Stimulated activated CD8-positive, alpha-beta memory T cell treated with anti-CD3 and anti-CD28 coated beads, Interleukin-15, amount 100 ng/mL, for 4 hours (primary cell): ENCODE measurements around the gene SMOC1.
"Not testable (repeated sequence)": the region's sequence is repeated elsewhere in the genome, so short reads cannot be mapped to it uniquely, and the experiment has no call there.

Experiments used
- DNase-seq, 2 donors: peaks; one replicate each; pipeline ENCODE4 v3.0.0-alpha.2; 2020; ENCODE audit warnings: low read depth in 2 of 2

The SMOC1 gene

DNA sequence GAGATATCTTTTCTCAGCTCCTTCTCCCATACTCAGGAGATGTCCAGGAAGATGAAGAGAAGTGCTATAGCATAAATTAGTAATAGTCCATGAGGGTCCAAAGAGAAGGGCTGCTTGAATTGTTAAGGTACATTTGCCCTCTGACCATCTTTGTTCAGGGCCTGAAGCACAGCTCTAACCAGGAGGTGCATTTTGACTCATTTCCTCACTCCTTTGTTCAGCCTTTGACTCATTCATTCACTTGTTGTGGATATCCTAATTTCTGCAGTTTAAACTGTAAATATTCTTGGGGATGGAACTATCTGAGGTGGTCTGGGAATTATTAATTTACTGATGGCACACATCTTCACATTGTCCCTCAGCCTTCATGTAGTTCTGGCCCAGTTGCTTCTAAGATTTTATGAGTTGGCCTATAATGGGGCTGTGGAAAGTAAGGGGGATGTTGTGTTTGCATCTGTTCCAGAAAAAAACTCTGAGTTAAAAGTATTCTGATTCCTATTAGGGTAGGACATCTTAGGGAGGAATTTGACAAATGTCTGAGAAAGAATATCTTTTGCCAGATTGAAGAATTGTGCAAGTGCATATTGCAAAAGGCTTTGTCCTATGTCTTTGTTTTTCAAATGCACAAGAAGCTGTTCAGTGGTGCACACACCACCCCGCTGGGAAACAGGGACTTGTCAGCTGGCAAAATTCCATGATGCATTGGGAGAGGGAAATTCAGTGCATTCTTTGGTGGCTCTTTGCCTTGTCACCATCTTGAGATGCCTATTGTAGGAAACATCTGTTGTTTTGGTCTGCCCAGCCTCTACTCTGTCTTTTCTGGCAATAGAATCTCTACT lies 22.1 kb downstream of the SMOC1 start:
- no peak for DNase-seq

DNA sequence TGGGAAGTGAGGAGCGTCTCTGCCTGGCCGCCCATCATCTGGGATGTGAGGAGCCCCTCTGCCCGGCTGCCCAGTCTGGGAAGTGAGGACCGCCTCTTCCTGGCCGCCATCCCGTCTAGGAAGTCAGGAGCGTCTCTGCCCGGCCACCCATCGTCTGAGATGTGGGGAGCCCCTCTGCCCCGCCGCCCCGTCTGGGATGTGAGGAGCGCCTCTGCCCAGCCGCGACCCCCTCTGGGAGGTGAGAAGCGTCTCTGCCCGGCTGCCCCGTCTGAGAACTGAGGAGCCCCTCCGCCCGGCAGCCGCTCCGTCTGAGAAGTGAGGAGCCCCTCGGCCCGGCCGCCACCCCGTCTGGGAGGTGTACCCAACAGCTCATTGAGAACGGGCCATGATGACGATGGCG lies 23.8 kb downstream of the SMOC1 start:
- not testable (repeated sequence) for DNase-seq

DNA sequence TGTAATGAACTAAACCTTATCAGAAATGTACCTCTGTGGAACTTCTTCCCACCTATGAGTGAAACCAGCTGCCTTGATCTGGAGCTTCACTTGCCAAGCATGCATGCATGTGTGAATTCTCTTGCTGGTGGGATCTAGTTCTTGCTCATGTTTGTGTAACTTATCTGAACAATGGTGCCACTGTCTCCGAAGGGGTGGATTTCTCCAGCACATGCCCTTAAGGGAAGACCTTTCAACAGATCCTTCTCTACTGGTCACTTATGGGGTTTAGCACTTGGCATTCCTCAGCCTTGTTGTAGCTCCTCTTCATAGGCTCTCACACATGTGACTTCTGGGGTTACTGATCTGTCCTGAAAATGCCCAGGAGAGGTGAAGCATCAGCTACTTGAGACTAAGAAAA lies 25.0 kb downstream of the SMOC1 start:
- DNase-seq = no peak

DNA sequence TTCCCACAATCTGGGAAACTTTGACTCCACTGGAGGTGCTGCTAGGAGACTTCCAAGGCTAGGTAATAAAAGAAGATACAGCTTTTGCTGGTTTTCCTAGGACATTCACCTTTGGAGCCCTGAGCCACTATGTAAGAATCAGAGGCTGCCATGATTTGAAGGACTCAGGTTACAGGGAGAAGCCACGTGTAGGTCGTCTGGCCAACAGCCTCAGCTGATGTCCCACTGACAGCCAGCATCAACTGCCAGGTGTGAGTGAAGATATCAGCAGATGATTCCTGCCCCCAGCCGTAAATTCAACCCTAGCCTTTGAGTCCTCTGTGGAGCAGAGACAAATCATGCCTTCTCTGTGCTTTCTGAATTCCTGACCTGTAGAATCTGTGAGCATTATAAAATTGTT lies 27.0 kb downstream of the SMOC1 start:
- no peak for DNase-seq

DNA sequence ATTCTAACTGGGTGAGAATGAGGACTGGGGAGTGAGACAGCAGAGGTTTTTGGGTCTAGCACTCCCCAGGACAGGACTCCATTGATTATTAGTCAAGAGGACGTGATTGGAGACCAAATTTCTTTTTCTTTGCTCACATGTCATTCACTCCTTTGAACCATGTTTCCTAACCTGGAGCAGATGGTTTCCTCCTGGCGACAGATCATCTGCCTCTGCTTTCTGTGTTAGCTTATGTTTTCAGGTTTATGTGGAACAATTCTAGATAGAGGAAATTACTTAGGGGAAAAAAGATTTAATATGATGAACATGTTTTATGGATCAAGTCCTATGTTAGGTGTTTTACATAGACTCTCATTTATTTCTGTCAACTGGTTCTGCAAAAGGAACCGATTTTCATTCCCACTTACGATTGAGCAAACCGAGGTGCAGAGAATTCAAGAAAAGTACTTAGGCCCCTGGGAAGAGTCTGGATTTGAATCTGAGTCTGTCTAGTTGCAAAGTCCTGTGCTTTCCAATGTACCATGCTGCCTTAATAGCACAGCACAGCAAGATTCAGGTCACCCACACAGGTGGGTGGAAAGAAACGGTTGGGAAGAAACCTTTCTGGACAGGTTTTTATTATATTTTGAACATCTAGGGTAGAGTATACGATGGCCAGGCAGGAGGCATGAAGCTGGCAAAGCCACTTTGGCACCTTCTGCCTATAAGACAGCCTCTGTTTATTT lies 30.8 kb downstream of the SMOC1 start:
- no peak for DNase-seq

DNA sequence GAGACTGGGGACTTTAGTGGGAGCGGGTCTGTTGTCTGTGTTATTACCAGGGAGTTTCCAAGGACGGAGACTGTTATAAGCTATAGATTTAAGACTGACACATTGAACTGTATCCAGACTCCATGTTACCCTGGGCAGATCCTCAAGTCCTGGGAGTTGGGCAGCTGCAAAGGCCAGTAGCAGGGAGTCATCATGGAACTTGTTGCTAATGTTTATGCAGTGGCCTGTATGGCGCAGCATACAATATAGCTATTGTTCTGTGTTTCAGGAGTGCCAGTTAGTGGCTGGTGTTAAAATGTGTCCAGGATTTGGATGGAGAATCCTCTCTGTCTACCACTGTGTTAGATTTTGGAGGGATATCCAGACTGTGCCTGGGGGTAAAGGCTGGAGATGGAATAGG lies 31.7 kb downstream of the SMOC1 start:
- DNase-seq = no peak

DNA sequence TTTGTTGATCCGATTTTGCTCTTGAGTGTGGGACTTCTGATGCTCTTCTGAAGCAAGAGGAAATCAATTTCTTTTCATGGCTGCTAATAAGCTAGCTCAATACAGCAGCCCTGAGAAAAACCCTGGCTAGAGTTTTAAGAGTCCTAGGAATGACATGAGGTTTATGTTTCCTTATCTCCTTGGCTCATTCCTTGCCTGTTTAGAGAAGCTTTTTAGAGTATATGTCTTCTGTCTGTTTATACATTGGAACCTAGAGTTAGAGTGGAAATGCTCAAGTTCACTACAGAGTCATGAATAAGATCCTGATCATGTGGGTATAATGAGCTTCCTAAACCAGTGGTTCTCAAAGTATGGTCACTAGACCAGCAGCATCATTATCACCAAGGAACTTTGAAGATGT lies 34.5 kb downstream of the SMOC1 start:
- DNase-seq = no peak

DNA sequence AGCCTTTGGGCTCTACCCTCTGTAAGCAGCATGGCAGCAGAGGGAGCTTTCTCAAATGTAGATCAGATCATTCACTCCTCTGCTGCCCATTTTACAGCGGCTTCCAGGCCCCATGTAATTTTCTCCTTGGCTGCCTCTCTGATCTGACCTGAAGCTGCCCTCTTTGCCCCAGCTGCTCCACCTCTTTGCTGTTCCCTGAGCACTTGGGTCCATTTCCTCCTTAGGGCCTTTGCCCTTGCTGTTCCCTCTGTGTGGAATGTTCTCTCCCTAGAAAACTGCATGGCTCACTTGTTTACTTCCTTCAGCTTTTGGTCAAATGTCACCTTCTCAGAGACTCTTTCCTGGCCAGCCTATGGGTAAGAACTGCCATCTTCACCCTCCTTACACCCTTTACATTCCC lies 37.2 kb downstream of the SMOC1 start:
- DNase-seq = no peak

DNA sequence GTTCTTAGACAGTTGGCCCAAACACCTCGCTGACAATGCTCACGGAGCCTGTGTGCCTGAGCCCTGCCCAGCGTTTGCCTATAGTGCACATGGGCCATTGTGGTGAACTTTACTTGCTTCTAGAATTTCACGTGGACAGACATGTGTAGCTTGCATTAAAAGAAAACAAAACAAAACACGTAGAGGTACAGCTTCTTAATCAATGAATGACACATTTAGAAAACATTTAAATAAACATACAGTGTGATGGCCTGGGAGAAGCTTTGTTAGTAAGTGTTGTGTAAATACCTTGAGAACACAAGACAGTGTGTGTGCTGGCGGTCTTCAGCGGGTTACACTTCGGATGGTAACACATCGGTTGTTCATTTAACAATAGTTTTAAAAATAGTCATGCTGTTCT lies 38.1 kb downstream of the SMOC1 start:
- no peak for DNase-seq

DNA sequence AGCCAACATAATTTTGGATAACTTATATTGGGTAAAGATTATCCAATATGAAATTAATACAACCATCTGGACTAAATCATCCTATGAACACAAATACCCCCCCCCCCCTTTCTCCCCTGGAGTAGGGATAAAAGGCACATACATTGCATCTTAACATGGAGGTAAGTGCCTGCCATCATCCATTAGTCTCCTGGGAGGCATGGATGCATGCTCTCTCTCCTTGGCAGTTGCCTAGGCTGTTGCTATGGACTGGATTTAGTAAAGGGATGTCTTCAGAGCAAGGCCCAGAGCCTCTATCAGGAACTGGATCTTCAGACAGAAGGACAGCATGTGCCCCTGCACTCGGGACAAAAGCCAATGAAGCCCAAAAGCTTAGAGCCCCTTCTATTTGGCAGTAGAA lies 40.6 kb downstream of the SMOC1 start:
- no peak for DNase-seq

DNA sequence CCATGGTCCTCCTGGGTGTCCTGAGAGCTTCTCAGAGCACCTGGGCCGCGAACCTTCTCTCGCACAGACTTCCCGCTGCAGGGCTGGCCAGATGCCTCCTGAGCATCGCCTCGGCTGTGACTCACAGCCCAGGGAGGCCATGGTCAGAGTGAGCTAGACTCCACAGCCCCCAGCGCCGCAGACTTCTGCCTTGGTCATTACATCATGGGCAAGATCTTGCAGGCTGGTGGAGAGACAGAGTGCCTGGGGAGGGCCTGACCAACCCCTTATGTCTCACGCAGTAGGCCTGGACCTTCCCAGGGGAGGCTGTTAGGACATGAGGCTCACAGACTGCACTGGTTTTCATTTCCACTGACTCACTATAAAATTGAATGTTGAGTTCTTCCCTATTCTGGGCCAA lies 41.8 kb downstream of the SMOC1 start:
- no peak for DNase-seq

DNA sequence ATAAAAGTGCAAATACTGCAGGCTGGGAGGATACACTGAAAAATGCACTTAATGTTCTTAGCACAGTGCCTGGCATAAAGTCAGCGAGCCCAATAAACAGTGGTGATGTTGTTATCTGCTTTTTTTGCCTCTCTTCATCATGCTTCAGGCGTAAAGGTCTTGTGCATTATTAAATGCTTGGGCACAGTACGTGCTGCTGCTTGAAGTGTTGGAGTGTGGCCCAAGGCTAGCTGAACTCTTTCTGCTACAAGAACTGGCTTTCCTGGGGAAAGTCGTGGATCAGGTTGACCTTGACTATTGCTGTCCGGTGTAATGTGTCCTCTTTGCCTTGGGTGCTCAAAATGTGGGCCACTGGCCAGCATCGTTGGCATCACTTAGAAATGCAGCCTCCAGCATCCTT lies 43.0 kb downstream of the SMOC1 start:
- no peak for DNase-seq

DNA sequence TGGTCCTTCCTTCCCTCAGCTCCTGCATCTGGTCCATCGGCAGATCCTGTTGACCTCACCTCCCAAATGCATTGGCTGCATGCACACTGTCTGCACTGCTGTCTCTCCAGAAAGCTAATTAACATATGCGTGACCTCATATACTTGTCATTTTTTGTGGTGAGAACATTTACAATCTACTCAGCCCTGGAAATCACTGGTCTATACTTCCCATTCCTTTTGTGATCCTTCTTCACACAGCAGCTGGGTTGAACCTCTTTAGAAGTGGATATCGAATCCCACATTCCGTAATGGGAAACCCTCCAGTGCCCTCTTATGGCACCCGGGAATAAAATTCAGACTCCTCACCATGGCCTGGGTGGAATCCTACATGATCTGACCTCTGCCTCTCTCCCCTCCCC lies 45.0 kb downstream of the SMOC1 start:
- DNase-seq = no peak

DNA sequence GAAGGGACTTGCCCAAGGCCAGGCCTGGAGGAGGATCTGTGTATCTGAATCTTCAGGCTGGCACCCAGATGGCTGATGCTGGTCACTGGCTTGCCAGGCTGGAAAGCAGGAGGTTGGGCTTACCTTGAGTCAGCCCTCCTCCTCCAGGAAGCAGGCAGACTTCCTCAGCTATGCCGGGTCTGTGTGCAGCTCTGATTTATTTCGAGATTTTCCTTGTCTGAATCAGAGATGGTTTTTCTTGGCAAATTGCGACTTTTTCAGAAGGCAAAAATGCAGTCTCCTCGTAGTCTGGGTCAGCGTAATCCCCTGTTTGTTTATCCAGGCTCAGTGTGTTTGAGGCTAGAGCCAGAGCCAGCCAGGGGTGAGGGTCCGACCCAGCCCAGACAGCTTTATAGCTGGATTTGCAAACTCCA lies 48.9 kb downstream of the SMOC1 start:
- DNase-seq = no peak

DNA sequence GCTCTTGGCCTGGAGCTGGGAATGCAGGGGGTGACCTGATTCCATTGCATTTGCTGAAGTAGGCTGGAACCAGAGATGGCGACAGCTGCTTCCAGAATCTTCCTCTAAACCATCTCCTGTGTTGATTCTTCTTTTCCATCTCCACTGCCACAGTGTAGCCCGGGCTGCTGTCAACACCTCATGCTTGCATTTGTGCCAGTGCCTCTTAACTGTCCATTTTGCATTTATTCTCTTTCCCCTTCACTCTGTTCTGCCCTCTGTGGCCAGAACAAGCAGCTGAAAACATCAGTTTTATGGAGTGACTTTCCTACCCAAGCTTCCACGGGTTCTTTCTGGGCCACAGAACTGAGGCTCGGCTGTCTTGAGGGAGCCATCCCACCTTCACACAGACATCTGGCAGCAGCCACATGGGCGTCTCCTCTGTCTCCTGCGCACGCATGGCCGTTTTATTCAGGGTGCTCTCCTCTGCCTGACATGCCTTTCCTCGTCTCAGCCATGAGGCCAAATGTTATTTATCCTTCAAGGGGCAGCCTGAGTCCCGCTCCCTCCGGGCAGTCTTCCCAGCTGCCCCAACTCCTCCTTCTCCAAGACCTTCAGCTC lies 51.7 kb downstream of the SMOC1 start:
- no peak for DNase-seq

DNA sequence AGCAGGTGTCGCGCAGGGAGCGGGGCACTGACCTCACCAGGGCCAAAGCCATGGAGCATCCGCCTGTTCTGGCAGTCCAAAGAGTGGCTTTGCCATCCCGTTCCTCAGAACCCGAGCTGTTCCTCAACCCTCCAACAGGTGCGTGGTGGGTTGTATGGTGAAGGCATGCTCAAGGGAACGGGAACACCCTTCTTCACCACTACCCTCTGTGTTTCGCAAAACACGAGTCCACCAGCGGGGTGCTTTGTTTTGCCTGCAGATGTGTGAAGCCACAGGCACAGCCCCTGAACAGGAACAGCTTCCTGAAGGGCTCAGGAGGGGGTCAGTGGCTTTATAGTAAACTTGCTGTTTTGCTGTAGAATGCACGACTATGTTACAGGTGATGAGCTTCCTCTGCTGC lies 52.7 kb downstream of the SMOC1 start:
- DNase-seq = no peak

DNA sequence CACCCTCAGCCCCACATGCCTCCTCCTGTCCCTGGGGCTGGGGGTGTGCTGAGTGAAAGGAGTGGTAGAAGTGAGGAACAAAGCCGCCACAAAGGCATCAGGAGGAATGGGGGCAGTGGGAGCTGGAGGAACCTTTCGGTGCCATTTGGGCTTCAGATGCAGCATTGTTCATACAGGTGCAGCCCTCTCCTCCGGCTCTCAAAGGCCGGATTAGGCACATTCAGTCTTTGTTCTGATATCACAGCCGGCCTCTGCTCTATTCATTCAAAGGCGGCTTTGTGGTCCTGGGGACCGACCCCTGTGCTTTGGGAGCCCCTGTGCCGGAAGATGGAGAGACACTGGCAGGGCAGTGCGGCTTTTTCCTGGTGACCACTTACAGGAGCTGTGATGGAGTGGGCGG lies 53.2 kb downstream of the SMOC1 start:
- DNase-seq = no peak

DNA sequence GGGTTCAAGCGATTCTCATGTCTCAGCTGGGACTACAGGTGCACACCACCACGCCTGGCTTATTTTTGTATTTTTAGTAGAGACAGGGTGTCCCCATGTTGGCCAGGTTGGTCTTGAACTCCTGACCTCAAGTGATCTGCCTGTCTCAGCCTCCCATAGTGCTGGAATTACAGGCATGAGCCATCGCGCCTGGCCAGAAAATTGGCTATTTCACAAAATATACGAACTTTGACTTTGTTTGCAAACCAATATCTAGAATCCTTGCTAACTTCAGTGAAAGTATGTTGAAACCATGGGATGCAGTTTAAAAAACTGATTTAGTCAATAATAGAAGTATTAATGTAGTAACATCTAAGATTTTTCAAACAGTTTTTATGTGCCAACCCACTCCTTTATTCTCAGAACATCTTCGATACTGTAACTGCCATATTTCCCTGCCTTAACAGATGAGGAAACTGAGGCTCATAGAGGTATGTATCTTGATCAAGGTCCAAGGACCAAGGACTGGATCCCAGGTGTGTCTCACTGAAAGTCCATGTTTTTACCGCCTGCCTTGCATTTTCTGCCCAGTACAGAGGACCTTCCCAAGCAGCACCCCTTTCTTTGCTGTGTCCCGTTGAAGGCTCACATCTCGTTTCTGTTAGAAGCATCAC lies 54.5 kb downstream of the SMOC1 start:
- no peak for DNase-seq

DNA sequence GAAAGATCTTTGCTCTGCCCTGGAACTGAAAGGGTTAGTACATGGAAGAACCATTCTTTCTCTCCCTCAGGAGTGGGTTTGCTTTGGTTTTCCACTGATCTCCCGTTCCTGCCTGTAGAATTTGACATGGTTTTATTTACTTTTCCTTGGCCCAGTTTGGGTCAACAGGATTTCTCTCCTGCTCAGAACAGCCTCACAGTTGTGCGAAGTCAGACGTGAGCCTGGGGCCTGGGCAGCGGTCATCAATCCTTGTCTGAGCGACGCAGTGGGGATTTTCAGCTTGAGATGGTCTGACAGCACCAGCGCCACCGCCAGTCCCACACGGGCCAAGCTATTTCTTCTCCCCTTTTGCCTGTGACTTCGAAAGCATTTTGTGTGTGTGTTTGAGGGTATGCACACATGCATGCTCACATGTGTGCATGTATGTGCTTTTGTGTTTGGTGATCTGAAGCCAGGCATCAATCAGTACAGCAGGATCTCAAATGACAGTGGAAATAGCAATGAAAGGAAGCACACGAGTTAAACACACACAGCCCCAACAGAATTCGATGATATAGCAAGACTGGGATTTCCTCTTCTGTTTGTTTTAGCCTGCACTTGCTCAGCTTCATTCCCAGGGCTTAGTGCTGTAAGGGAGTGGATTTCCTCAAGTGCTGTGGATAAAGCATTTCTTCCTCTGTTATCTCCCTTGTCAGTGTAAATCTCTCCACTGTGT lies 58.3 kb downstream of the SMOC1 start:
- no peak for DNase-seq

DNA sequence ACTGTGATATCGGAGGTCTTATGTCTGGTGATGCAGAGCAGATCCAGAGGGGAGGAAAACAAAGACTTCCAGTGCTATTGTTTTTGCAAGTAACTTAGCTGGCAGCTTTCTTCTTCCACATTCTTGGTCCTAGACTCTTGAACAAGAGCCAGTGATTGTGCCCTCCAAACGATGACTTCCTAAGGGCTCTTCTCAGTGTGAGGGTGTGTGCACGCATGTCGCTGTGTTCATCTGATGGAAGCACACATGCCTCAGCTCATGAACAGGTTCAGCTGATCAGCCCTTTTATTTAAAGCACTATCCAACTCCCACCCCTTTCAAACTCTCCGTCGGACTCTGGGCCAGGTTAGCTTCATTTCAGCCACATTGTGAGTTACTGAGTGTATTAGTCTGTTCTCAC lies 59.5 kb downstream of the SMOC1 start:
- DNase-seq = no peak

DNA sequence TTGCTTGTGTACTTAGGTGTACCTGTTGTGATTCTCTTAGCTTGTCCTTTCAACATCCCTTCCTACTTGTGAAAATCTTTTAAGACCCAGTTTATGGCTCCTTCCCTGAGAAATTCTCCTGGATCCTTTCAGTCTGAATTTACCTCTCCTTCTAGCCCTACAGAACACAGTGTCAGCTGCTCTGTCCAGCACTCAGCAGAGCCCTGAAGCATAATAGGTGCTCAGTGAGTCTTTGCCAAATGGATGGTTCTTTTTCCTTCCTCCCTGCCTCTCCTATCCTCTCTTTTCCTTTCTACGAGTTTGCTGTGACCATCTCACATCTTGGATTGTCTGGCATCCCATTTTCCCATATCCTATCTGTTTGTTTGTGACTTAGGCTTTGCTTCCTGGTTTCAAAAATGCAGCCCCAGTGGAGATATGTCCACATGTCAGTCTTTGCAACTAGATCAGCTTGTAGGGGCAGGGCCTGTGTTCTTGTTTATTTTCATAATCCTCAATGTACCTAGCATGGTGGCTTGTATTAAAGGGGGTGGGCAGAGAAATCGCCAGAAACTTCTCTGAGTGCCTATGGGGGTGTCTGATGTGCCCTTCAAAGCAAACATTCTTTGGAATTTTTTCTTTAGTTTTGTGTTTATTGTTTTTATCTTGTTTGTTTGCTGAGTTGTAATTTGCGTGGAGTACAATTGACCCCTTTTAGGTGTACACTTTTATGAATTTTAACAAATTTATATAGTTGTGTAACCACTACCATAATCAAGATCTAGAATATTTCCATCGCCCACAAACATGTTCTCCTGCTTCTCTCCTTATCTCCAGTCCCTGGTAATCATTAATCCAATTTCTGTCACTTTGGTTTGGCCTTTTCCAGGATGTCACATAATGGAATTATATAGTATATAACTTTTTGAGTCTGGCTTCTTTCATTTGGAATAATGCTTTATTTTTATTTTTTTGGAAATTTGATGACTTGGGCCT lies 62.8 kb downstream of the SMOC1 start:
- DNase-seq = no peak
